Measurements from ENCODE around the gene ERC1.

The ERC1 gene

GRCh38 chr12:990661-991349 lies at the start of gene ERC1:
TSS of gene ERC1 (plus strand) at chr12:991223. CDS start at chr12:1027904, 36,681 bp downstream.
- DNase-seq (ENCODE audit: low spot score) = peak; percentile 80

DNA sequence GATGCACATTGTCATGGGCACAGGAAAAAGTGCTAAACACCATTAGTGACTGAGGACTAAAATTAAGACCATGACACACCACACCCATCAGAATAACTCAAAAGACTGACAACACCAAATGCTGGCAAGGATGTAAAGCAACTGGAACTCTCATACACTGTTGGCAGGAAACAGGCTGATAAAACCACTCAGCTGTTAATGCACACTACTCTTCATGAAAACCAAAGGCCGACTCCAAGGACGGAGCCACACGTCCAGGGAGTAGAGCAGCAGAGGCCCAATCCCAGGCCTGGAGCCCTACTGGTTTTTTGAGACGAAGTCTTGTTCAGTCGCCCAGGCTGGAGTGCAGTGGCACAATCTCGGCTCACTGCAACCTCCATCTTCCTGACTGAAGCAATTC lies 48.0 kb upstream of the ERC1 start:
- DNase-seq (ENCODE audit: low spot score) = no peak

GRCh38 chr12:944211-944610 lies 46.8 kb upstream of the ERC1 start:
- no peak for DNase-seq (ENCODE audit: low spot score)

DNA sequence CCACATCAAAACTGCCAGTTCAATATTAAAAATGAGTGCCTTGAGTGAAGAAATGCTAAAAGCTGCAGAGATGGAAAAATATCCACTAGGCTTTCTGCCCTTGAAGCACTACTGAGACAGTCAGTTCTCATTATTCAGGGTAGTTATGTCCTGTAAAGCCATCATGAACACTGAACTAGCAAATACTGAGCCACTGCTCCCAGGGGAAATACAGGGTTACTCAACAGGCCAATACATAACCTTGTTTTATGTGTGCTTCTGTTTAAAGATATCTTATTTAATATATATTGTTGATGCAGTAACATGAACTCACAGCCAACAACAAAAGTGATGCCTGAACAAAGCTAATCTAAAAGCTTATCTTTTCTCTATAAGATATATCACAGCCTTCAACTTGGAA lies 44.8 kb upstream of the ERC1 start:
- no peak for DNase-seq (ENCODE audit: low spot score)

- DNase-seq (ENCODE audit: low spot score) = no peak
These were observed 44.4 kb upstream of the ERC1 start for GRCh38 chr12:946631-947030.

DNA sequence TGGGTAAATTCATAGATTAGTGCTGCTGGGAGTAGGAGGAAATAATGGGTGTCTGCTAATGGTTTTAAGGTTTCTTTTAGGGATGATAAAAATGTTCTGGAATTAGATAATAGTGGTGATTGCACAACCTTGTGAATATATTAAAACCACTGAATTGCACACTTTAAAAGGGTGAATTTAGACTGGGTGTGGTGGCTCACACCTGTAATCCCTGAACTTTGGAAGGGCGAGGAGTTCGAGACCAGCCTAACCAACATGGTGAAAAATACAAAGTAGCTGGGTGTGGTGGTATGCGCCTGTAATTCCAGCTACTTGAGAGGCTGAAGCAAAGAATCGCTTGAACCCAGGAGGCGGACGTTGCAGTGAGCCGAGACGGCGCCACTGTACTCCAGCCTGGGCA lies 42.8 kb upstream of the ERC1 start:
- DNase-seq (ENCODE audit: low spot score) = no peak

DNA sequence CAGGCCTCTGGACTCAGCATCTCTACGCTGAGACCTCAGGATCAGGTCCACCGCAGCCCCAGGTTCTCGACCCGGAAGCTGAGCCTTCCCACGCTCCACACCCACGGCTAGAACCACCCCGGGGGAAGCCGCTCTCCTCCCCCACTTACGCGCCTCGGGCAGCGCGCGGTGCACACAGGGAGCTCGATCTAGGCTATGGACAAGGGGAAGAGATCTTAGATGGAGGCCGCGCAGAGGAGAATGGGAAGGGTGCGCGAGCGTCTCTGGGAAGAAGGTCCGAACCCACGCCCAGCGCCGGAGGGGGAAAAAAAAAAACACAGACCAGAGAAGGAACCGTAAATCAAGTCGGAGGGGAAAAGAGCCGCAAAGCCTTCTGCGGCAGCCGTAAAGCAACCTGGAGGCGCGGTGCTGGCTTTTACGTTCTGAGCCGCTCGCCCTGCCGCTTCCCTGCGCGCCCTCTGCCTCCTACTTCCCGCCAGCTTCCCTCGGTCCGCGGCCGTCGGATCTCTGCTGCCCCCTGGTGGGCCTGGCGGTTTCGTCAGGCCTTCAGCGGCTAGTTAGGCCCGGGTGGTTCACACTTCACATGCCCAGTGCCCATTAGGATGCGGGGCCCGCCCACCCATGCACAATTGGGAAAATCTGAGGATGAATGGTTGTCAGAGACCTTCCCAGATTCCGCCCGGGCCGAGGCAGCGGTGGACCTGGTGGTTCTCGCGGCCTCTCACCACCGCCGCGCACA lies 41.4 kb upstream of the ERC1 start, which contains the start of gene RAD52:
Gene RAD52, minus strand, starts transcription at position 242 of the 739 bp plus-strand sequence. CDS start 16,636 bp downstream, outside the sequence.
- peak; percentile 97 for DNase-seq (ENCODE audit: low spot score)

DNA sequence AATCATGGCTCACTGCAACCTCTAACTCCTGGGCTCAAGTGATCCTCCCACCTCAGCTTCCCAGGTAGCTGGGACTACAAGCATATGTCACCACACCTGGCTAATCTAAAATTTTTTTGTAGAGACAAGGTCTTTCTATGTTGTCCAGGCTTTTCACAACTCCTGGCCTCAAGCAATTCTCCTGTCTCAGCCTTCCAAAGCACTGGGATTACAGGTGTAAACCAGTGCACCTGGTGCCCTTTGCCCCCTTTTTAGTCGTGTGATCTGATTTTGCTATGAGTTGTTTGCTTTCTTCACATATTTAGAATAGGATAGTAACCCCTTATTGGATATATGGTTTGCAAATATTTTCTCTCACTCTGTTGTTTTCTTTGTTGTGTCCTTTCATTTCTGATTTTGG lies 39.8 kb upstream of the ERC1 start:
- DNase-seq (ENCODE audit: low spot score) = no peak

- DNase-seq (ENCODE audit: low spot score) = no peak
These were observed 37.2 kb upstream of the ERC1 start for GRCh38 chr12:953776-954175.

DNA sequence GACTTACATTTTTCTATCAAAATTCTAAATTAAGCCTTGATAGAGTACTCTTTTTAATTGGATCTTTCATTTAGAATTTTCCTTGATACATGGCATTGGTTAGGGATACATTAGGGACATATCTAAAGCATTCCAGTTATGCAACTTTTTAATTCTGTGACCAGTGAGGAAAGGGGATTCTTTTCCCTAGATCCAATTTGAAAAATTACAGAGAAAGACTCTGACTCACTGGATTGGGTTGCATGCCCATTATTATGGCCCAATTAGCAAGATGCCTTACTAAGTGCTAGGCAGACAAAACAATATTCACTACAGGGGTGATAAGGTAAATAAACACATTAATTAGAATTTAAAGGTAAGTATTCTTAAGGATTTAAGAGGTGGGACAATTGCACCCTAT lies 36.3 kb upstream of the ERC1 start:
- no peak for DNase-seq (ENCODE audit: low spot score)

GRCh38 chr12:955939-956338 lies 35.1 kb upstream of the ERC1 start:
- no peak for DNase-seq (ENCODE audit: low spot score)

- DNase-seq (ENCODE audit: low spot score) = peak; percentile 71
These were observed 32.4 kb upstream of the ERC1 start for GRCh38 chr12:958588-959123.

DNA sequence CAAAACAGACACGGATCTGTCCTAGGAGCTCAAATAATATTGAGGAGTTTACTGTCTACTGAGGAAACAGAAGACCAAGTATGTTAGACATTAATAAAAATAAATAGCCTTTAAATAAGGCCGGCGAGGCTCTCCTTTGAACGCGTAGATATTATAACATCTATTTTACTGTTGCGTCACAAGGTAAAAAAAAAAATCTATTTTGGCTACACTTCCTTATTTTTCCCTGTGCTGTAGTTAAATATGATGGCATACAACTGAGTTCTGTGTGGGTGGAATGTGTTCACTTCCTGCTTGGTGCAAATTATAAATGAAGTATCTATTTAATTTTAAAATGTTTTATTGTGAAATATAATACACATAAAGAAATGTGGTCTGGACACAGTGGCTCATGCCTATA lies 24.3 kb upstream of the ERC1 start:
- DNase-seq (ENCODE audit: low spot score) = no peak

DNA sequence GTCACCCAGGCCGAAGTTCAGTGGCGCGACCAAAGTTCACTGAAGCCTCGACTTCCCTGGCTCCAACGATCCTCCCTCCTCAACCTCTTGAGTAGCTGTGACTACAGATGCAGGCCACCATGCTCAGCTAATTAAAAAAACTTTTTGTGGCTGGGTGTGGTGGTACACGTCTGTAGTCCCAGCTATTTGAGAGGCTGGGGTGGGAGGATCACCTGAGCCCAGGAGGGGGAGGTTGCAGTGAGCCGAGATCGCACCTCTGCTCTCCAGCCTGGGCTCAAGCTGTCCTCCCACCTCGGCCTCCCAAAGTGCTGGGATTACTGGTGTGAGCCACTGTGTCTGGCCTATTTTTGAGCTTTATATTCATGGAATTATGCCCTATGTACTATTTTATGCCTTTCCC lies 23.4 kb upstream of the ERC1 start:
- no peak for DNase-seq (ENCODE audit: low spot score)

DNA sequence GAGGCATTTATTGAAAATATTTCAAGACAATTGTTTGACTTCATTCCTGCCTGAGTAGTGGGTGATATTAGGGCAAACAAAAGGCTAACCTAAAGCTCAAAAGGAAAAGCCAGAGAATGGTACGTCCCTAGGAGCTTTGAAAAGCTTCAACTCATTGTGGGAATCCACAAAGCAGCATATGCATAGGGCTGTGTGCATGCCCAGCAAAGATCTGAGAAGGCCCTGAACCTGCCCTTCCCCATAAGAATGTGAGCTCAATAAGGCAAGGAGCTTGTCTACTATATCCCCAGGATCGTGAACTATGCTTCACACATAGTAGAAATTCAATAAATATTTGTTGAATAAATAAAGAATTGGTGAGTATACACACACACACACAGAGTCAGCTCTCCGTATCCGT lies 22.5 kb upstream of the ERC1 start:
- no peak for DNase-seq (ENCODE audit: low spot score)

- no peak for DNase-seq (ENCODE audit: low spot score)
These were observed 21.2 kb upstream of the ERC1 start for GRCh38 chr12:969821-970220.

GRCh38 chr12:971991-972390 lies 19.0 kb upstream of the ERC1 start:
- no peak for DNase-seq (ENCODE audit: low spot score)

DNA sequence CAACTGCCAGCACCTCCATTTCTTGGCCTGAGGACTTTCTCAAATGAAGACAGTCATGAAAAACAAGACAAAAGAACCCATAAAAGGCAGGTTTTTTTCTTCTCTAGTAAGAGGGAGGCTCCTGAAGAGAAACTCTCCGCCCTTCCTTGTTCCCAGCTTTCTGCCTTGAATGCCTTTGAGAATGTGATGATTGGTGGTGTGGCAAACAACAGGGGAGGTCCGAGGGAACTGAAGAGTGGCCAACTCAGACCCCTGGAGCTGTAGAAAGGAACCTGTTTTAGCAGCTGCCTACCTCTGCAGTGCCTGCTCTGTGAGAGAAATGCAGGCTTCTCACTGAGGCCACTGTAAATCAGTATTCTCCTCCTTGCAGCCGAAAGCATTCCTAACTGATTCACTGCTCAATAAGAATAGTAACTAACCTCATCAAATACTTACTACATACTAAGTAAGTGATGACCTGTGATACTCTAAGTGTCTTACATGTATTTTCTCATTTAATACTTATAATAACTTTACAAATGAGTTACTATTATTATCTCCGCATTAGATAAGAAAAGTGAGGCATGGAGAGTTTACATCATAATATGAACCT lies 16.7 kb upstream of the ERC1 start:
- DNase-seq (ENCODE audit: low spot score) = no peak

GRCh38 chr12:976644-977043 lies 14.4 kb upstream of the ERC1 start:
- no peak for DNase-seq (ENCODE audit: low spot score)

DNA sequence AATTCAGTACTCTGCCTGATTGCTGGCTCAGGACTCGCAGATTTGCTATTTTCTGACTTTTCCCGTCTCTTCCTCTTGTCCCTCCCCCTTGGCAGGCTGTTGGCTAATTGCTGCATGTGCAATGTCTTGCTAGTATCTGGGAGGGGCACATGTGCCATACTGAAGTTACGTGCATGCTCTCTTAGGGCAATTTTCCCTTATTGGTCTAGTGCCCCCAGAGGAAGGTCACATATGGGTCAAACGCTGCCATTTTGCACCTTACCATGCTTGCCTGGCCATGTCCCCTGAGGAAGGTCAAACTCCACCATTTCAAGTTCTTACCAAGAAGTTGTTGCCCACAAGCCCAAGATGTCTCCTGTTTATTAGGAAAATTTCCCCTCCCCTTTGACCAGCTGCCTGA lies 13.9 kb upstream of the ERC1 start:
- no peak for DNase-seq (ENCODE audit: low spot score)

GRCh38 chr12:979349-979748 lies 11.7 kb upstream of the ERC1 start:
- no peak for DNase-seq (ENCODE audit: low spot score)

GRCh38 chr12:981176-981828 lies 9.7 kb upstream of the ERC1 start:
- DNase-seq (ENCODE audit: low spot score) = peak; percentile 15

DNA sequence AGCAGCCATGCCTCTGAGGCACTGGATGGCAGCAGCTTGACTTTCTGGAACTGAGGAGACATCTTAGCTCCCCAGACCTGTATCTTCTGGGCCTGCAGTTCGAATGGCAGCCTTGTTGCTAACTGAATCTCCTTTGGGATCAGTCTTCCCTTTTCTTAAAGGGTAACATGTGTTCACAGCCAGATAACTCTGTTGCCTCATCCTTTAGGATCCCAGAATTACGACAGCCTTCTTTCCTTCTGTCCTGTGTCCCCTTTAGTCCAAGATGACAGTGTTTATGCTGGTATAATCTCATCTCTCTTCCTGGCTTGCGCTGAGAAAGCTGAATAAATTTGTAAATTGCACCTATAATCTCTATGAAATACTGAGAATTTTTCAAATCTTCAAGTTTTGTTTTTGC lies 9.1 kb upstream of the ERC1 start:
- DNase-seq (ENCODE audit: low spot score) = no peak

Measured in kidney capillary endothelial cell (primary cell).